AG09309 (cell line): Measurements from ENCODE around the gene CAMK2D.

Experiments
- DNase-seq: peaks from one replicate; pipeline ENCODE4 v3.0.0-alpha.2; 2010; ENCODE audit warnings: low read depth
- H3K4me3 ChIP-seq: 2 replicates; pipeline ENCODE4 v1.5.1; 2011; ENCODE audit warnings: mild to moderate bottlenecking, low read depth, low read length, moderate library complexity; ENCODE audit not compliant: control insufficient read depth
- CTCF ChIP-seq: IDR thresholded peaks from 2 replicates; pipeline ENCODE4 v1.5.1; 2011; ENCODE audit warnings: mild to moderate bottlenecking, low read depth, low read length, inconsistent platforms; ENCODE audit not compliant: insufficient read depth, control insufficient read depth; ENCODE audit errors: missing control alignments

CAMK2D gene

GRCh38 chr4:113404841-113405240 lies 356.7 kb downstream of the CAMK2D start:
- no peak for DNase-seq
- H3K4me3 ChIP-seq: no peak overlapping the region
- TF ChIP-seq CTCF: no peak

GRCh38 chr4:113404167-113404571 lies 357.4 kb downstream of the CAMK2D start:
- no peak for DNase-seq
- H3K4me3 ChIP-seq: no peak overlapping the region
- TF ChIP-seq CTCF: no peak
